ENCODE data around the gene PMS1. TPM values are rescaled to one million over a fixed set of nuclear protein-coding genes. Genes with fewer than 3 reads are reported as not detected.

The PMS1 gene
- total and polyA plus RNA-seq, 12 donors: 8.0 to 32.7 (median 19.2) TPM

DNA sequence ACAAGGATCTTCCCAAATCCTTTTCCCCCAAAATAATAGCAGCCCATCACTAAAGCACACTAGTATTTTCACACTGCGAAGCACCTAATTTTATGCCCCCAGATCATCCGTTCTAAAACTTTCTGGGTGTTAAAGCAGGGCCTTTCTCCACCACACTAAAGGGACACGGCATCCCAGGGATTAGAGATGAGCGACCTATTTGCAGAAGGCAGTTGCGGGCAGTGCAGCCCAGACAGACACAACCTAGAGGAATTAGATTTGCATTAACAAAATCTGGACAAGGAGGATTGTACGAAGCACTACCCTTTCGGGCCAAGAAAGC lies 22.1 kb upstream of the PMS1 start:
- peaks cover 7 to 21% of the 10 kb centered on the region in 2 donors for H3K4me1 ChIP-seq (replicated peaks in 1 of 2)
- intact Hi-C loops (cut with DNase I): no loop called here
- WGBS, 4 donors: 0 to 2% (median 1%) methylated on average over 6 to 7 of the region's 7 CpGs

GRCh38 chr2:189762551-189763298 lies 21.5 kb upstream of the PMS1 start, which contains the start of gene OSGEPL1:
Gene OSGEPL1, minus strand, starts transcription at chr2:189762792. Its CDS starts 1,152 bp downstream, at chr2:189761640.
- peak within 1 kb of the TSS; percentile 68 to 95 (median 85) for H3K27ac ChIP-seq
- intact Hi-C loops (cut with DNase I): no loop called here
- WGBS, 4 donors: 0 to 1% (median 0%) methylated on average over 29 to 33 of the region's 33 CpGs
- peak; percentile 88 to 97 (median 95) for DNase-seq
- TF ChIP-seq CTCF (IDR thresholded peaks at IDR 0.05): peak; percentile 9 to 57 (median 40)
- peak; percentile 10 to 64 for TF ChIP-seq POLR2A (IDR thresholded peaks at IDR 0.05)
- no peaks in the 10 kb centered on the region for H3K27me3 ChIP-seq
- H3K4me1 ChIP-seq (replicated peaks in 1 of 2): peaks cover 7 to 21% of the 10 kb centered on the region in 2 donors
- peak within 1 kb of the TSS; percentile 33 to 77 (median 60) for H3K4me3 ChIP-seq
- H3K9me3 ChIP-seq (replicated peaks in 1 of 3): no peaks in the 10 kb centered on the region
- H3K36me3 ChIP-seq (replicated peaks in 1 of 2): no peaks in the 10 kb centered on the region

More for the DNA sequence above, 22.1 kb upstream of the PMS1 start:
- peak overlapping the region; percentile 33 to 77 (median 60) for H3K4me3 ChIP-seq
- no peaks in the 10 kb centered on the region for H3K27me3 ChIP-seq
- H3K9me3 ChIP-seq (replicated peaks in 1 of 3): no peaks in the 10 kb centered on the region
- H3K36me3 ChIP-seq (replicated peaks in 1 of 2): no peaks in the 10 kb centered on the region
- no peak for TF ChIP-seq POLR2A (IDR thresholded peaks at IDR 0.05)
- TF ChIP-seq CTCF (IDR thresholded peaks at IDR 0.05): no peak
- DNase-seq: no peak
- H3K27ac ChIP-seq: peak overlapping the region; percentile 68 to 95 (median 85)

DNA sequence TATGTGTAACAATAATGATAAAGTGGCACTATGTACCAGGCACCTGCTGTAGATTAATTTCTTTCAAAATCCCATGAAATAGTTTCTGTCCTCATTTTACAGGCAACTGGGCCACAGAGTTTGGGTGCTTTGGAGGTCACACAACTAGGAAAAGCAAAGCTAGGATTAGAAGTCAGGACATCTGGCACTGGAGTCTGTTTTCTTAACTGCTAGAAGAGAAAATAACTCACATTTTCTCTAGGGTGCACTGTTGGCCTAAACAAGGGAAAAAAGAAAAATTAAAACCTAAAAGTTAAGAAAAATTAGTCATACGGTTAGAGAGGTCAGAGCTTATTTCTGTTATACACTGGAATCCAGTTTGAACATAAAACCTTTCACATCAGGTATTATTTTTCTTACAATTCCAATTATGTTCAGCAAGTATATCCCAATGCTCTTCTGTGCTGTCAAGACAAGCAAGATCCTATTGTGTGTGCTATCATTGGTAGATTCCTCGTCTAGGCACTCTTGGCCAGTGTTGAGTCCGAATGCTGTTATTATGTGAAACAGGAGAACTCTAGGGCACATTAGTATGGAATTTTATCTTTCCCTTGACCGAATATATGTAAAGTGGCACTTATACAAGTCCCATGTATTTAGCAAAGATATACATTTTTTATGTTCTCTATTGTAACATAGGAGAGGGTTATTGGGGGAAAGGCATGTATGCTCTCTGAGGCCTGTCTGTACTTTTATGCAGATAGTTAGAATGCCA lies 20.2 kb upstream of the PMS1 start:
- peak overlapping the region in 1 of 5 donors; percentile 0 for H3K27ac ChIP-seq

More for the DNA sequence above, 20.2 kb upstream of the PMS1 start:
- intact Hi-C loops (cut with DNase I): no loop called here
- TF ChIP-seq POLR2A (IDR thresholded peaks at IDR 0.05) (no peak), CTCF (IDR thresholded peaks at IDR 0.05) (peak in 1 of 6 experiments; percentile 26)
- Histone ChIP-seq H3K36me3 (replicated peaks in 1 of 2) (no peaks in the 10 kb centered on the region), H3K9me3 (replicated peaks in 1 of 3) (no peaks in the 10 kb centered on the region), H3K4me3 (peak overlapping the region in 1 of 4 donors; percentile 77), H3K4me1 (replicated peaks in 1 of 2) (peaks cover 7 to 21% of the 10 kb centered on the region in 2 donors), H3K27me3 (no peaks in the 10 kb centered on the region)
- WGBS, 4 donors: 67 to 75% (median 71%) methylated on average over 4 of the region's 4 CpGs
- peak in 2 of 7 donors; percentile 18 to 29 for DNase-seq
